NCI-H2107 treated with DMSO at 0.1 percent for 48 hours (cell line): ENCODE measurements around the gene MCAM.
A peak's percentile ranks its signal among the peaks of the same experiment; 100 is the strongest.

ENCODE experiments used
- DNase-seq: peaks from one replicate; lab custom pipeline; 2025; ENCODE audit not compliant: unreplicated experiment; lab: John Stamatoyannopoulos, UW

The MCAM gene

DNA sequence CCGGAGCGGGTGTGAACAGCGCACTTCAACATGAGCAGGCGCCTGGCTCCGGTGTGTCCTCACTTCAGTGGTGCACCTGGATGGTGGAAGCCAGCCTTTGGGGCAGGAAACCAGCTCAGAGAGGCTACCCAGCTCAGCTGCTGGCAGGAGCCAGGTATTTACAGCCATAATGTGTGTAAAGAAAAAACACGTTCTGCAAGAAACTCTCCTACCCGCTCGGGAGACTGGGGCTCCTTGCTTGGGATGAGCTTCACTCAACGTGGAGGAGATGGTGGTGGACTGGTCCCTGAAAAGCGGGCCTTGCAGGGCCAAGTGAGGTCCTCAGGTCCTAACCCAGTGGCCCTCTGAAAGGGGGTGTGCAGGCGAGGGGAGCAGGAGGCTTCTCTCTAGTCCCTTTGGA lies 7.5 kb downstream of the MCAM start:
- no peak for DNase-seq

DNA sequence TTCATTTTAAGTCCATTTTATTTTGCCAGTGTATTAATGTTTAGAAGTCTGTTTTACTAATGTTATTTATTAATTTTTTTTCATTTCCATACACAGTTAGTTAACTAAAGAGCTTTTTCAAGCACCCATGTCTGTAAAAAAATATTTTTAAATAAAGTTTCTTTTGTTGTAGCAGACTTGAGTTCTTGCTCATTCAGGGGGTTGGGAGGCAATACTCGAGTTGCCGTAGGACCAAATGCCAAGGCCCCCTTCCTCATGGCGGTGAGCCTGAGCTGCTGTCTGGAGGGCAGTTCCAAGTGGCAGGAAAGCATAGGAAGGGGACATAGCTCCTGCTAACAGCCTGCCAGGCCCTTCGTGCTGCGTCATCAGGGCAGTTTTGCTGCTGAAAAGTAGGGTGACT lies 9.0 kb downstream of the MCAM start:
- DNase-seq = no peak

DNA sequence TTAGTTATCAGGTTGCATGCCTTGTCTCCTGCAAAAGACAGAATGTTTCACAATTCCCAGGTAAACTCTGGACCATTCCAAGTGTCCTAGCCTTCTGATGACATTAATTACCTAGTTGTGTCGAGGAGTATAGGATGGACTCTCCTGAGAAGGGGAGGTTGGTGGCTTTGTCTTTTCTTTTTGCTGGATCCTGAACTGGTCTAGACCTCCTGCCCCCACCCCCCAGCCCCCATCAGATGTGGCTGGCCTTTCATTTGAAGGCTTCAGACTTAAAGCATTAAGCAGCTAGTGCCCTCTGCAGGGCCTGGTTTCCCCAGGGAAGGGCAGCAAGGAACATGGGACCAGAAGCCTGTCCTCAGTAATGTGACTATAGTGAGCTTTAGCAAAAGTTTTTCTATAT lies 9.7 kb downstream of the MCAM start:
- no peak for DNase-seq

DNA sequence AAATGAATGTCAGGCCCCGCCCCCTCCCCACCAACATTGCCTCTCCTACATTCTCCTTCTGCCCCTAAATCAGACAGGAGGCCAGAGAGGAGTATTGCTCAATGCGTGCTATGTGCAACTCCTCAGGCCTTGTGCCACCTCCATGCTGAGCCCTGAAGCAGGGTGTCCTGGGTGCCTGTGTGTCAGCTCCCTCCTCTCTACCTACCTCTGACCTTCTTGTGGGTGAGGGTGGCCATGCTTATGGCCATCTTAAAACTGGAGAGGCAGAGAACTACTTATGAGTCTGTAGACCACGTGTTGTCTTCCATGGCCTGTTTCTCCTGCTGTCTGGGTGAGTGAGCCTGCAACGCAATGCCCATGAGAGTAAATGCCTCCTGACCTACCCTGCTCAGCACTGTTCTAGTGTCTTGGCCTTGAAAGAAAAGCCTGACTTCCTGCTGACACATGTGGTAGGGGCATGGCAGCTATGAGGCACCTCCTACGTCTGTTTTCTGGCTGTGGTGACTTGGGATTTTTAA lies 10.5 kb downstream of the MCAM start:
- peak; percentile 23 for DNase-seq

- no peak for DNase-seq
Measured at GRCh38 chr11:119305556-119306372, 11.2 kb downstream of the MCAM start.

- no peak for DNase-seq
Measured at GRCh38 chr11:119303227-119303718, 13.7 kb downstream of the MCAM start.

DNA sequence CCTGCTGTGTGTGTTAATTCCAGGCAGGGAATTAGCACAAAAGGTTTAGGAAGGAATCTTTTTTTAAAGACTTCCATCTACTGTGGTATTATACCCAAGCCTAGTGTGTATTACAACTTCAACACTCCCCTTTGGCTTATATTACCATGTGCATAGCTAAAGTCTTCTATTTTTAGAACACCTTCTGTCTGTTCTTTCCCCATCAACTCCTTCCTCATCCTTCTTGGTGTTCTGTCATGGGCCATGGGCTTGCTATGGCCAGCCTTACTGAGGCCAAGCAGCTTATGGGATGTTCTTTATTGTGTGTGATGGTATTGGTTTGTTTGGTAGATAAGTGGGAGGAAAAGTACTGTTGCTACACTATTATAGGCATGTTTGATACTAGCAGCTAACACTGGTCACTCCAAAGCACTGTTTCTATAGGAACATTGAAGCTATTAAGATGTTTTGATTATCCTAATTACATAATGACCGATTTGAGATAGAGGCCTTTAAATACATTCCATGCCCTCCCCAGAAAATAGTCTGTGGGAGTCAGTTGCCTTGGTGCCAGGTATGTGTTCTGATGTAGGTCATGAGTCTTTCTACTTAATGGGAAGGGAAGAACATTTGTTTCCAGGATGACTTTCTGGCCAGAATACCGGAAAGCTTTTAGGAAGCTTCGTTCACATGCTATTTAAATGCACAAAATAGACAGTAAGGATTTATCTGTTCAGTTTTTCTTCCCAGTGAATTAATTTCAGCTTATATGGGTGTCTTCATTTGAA lies 16.5 kb downstream of the MCAM start:
- DNase-seq = no peak

GRCh38 chr11:119299416-119299815 lies 17.5 kb downstream of the MCAM start:
- no peak for DNase-seq

GRCh38 chr11:119298726-119299125 lies 18.2 kb downstream of the MCAM start:
- DNase-seq = no peak

- DNase-seq = no peak
Measured at GRCh38 chr11:119297938-119298337, 19.0 kb downstream of the MCAM start.

- no peak for DNase-seq
Measured at GRCh38 chr11:119295178-119295577, 21.8 kb downstream of the MCAM start.

GRCh38 chr11:119293461-119293860 lies 23.5 kb downstream of the MCAM start:
- no peak for DNase-seq

DNA sequence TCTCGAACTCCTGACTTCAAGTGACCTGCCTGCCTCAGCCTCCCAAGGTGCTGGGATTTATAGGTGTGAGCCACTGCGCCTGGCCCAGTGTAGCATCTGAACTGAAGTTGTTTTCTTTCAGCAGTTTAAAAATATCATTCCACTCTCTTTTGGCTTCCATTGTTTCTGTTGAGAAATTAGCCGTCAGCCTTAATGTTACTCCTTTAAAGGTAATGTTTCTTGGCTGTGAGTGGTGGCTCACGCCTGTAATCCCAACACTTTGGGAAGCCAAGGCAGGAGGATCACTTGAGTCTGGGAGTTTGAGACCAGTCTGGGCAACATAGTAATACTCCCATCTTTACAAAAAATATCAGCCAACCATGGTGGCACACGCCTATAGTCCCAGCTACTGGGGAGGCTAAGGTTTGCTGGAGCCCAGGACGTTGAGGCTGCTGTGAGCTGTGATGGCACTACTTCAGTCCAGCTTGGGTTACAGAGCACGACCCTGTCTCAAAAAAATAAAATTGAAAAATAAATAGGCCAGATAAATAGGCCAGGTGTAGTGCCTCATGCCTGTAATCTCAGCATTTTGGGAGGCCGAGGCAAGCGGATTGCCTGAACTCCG lies 25.9 kb downstream of the MCAM start:
- no peak for DNase-seq

- no peak for DNase-seq
Measured at GRCh38 chr11:119288219-119288618, 28.7 kb downstream of the MCAM start.

DNA sequence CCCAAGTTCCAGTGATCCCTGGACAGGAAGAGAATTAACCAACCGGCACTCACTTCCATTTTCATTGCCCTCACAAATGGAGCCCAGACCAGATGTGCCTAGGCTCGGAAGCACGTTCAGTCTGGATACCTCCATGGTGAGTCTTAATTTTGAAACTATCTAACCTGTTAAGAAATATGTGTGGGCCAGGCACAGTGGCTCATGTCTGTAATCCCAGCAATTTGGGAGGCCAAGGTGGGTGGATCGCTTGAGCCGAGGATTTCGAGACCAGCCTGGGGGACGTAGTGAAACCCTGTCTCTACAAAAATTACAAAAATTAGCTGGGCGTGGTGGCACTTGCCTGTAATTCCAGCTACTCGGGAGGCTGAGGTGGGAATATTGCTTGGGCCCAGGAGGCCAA lies 31.5 kb downstream of the MCAM start:
- no peak for DNase-seq

DNA sequence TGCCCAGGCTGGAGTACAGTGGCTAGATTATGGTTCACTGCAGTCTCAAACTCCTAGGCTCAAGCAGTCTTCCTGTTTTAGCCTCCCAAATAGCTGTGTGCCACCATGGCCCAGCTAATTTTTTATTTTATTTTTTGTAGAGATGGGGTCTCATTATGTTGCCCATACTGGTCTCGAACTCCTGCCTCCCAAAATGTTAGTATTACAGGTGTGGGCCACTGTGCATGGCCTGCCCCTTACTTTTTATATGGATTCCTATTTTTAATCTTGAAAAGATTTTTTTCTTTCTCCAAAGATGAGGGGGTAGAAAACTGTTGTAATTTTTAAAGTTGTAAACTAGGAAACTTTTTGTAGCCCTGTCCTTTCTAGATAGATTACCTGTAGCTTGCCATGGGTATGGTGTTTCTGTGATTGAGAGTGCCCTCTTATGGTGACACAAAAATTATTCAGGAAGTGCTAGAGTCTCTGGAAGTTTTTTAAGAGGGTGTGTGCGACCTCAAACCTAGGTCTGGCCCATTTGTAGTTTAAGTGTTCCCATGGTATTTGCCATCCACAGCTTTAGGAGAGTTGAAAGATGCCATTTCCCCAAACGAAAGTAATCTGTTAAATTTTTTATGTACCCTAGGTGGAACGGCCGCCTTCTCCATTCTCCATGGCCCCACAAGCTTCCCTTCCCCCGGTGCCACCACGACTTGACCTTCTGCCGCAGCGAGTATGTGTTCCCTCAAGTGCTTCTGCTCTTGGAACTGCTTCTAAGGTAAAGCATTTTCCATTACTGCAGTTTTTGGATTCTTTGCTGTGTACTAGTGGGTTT lies 32.4 kb downstream of the MCAM start:
- no peak for DNase-seq

DNA sequence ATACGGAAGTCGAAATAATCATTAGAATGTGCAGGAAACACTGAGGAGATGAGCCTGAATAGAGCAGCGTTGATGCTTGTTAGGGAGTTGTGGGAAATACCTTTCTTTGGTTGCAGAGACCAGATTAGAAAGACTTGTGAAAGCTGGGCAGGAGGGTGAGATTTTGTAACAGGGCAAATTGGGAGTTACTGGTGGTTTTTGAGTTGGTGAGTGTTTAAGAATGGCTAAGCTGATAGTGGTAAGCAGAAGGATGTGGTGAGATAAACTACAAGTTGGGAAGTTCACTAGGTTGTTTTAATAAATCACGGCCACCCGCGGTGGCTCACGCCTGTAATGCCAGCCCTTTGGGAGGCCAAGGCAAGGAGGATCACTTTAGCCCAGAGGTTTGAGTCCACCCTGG lies 34.4 kb downstream of the MCAM start:
- DNase-seq = no peak

- no peak for DNase-seq
Measured at GRCh38 chr11:119277660-119278059, 39.3 kb downstream of the MCAM start.

GRCh38 chr11:119273721-119274120 lies 43.2 kb downstream of the MCAM start:
- DNase-seq = no peak

DNA sequence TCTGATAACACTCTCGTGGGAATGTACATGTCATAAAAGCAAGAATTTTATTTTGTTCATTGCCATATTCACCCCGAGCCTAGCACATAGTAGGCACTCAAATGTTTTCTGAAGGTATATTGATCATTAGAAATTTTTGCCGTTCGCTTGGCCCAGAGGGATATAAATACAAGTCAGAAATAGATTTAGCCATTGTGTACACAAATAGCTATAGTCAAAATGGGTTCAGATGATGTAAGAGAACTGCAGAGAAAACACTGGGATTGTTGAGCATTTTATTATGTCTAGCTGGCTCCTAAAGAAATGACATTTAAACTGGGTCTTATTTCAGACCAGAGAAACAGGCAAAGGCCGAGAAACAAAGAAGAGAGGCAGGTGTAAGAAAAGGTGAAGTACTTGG lies 49.3 kb downstream of the MCAM start:
- DNase-seq = no peak
